ENCODE results near the gene SIGLEC9. TPM values are rescaled to one million over a fixed set of nuclear protein-coding genes. Genes with fewer than 3 reads are reported as not detected.

The SIGLEC9 gene
- total RNA-seq, 1 experiment from 2014 or later = not detected

Other genes starting within 250 kb of the SIGLEC9 start
- not detected in 2 replicates for gene KLK4, start 213.5 kb upstream of the SIGLEC9 start, total RNA-seq (2014; rRNA removed; shearing (Covaris generic))
- gene KLK5, start 171.9 kb upstream of the SIGLEC9 start, total RNA-seq (2014; rRNA removed; shearing (Covaris generic)) = not detected in 2 replicates
- 0.07 and 0.12 TPM in 2 replicates for gene KLK6, start 155.3 kb upstream of the SIGLEC9 start, total RNA-seq (2014; rRNA removed; shearing (Covaris generic))
- gene KLK7, start 141.0 kb upstream of the SIGLEC9 start, total RNA-seq (2014; rRNA removed; shearing (Covaris generic)) = not detected in 2 replicates
- gene KLK8, start 123.3 kb upstream of the SIGLEC9 start, total RNA-seq (2014; rRNA removed; shearing (Covaris generic)) = not detected in 2 replicates
- not detected in 2 replicates for gene KLK10, start 105.2 kb upstream of the SIGLEC9 start, total RNA-seq (2014; rRNA removed; shearing (Covaris generic))
- not detected in 2 replicates for gene KLK11, start 98.3 kb upstream of the SIGLEC9 start, total RNA-seq (2014; rRNA removed; shearing (Covaris generic))
- not detected in 2 replicates for gene KLK12, start 89.9 kb upstream of the SIGLEC9 start, total RNA-seq (2014; rRNA removed; shearing (Covaris generic))
- not detected in 2 replicates for gene KLK13, start 59.8 kb upstream of the SIGLEC9 start, total RNA-seq (2014; rRNA removed; shearing (Covaris generic))
- gene KLK14, start 42.0 kb upstream of the SIGLEC9 start, total RNA-seq (2014; rRNA removed; shearing (Covaris generic)) = not detected in 2 replicates
- 4.3 and 8.6 TPM in 2 replicates for gene CTU1, start 16.5 kb upstream of the SIGLEC9 start, total RNA-seq (2014; rRNA removed; shearing (Covaris generic))
- gene SIGLEC7, start 17.4 kb downstream of the SIGLEC9 start, total RNA-seq (2014; rRNA removed; shearing (Covaris generic)) = not detected in 2 replicates
- 1.2 and 3.1 TPM in 2 replicates for gene CD33, start 100.2 kb downstream of the SIGLEC9 start, total RNA-seq (2014; rRNA removed; shearing (Covaris generic))
- gene SIGLECL1, start 126.2 kb downstream of the SIGLEC9 start, total RNA-seq (2014; rRNA removed; shearing (Covaris generic)) = not detected in 2 replicates
- gene IGLON5, start 186.7 kb downstream of the SIGLEC9 start, total RNA-seq (2014; rRNA removed; shearing (Covaris generic)) = not detected in 2 replicates
- 0.31 and 0.79 TPM in 2 replicates for gene VSIG10L, start 217.2 kb downstream of the SIGLEC9 start, total RNA-seq (2014; rRNA removed; shearing (Covaris generic))
- 48.5 and 50.3 TPM in 2 replicates for gene ETFB, start 241.5 kb downstream of the SIGLEC9 start, total RNA-seq (2014; rRNA removed; shearing (Covaris generic))
- gene CLDND2, start 244.1 kb downstream of the SIGLEC9 start, total RNA-seq (2014; rRNA removed; shearing (Covaris generic)) = not detected in 2 replicates
- not detected in 2 replicates for gene NKG7, start 247.7 kb downstream of the SIGLEC9 start, total RNA-seq (2014; rRNA removed; shearing (Covaris generic))

Measured in A172 (cell line).